HEK293 (cell line): ENCODE data around the gene ATP6V1B1.
A peak's percentile ranks its signal among the peaks of the same experiment; 100 is the strongest.

Experiments
- CTCF ChIA-PET: fragments of 350-600 bp; formaldehyde crosslinking; extraction: SDS; loops from one replicate; lab custom pipeline; 2021; ENCODE audit warnings: antibody characterized with exemption; lab: Yijun Ruan, JAX
- POLR2A ChIA-PET: fragments of 300-600 bp; formaldehyde crosslinking; extraction: SDS; loops from one replicate; lab custom pipeline; 2020; ENCODE audit warnings: antibody characterized with exemption, inconsistent platforms; lab: Yijun Ruan, JAX
- H3K27ac ChIP-seq: fragments of 200-500 bp; sonication (Bioruptor generic); 2 replicates; pipeline ENCODE4 v1.5.1; 2014; ENCODE audit warnings: low read depth, low read length, control low read depth, inconsistent platforms; ENCODE audit errors: extremely low read depth
- H3K36me3 ChIP-seq, 2 experiments: fragments of 200-500 bp in 1 of 2; sonication (Bioruptor generic) in 1 of 2; 1 replicate in 1 of 2; 2 replicates in 1 of 2; pipeline ENCODE4 v1.5.1; 2014 to 2017; ENCODE audit warnings: inconsistent platforms in 2 of 2, low read length in 2 of 2; ENCODE audit not compliant: control insufficient read depth in 2 of 2, insufficient read depth in 1 of 2
- H3K4me1 ChIP-seq: fragments of 200-500 bp; sonication (Bioruptor generic); 2 replicates; pipeline ENCODE4 v1.5.1; 2014; ENCODE audit warnings: mild to moderate bottlenecking, low read length, inconsistent platforms; ENCODE audit not compliant: control insufficient read depth, insufficient read depth
- H3K4me3 ChIP-seq: 2 replicates; pipeline ENCODE4 v1.5.1; 2011; ENCODE audit warnings: low read depth, mild to moderate bottlenecking, control low read depth, low read length, moderate library complexity
- H3K9me3 ChIP-seq: fragments of 200-500 bp; sonication (Bioruptor generic); 2 replicates; pipeline ENCODE4 v1.5.1; 2014; ENCODE audit warnings: low read depth, low read length, inconsistent platforms; ENCODE audit not compliant: control insufficient read depth, insufficient read depth
- HOXC10 ChIP-seq: sonication (generic); formaldehyde crosslinking; IDR thresholded peaks from 2 replicates; pipeline ENCODE4 v1.8.1; 2023; ENCODE audit warnings: mild to moderate bottlenecking, missing genetic modification reagents
- KLF8 ChIP-seq: fragments of 450-650 bp; formaldehyde crosslinking; IDR thresholded peaks from 2 replicates; pipeline ENCODE4 v1.5.1; 2016; ENCODE audit warnings: missing biosample characterization, missing genetic modification characterization
- PRDM1 ChIP-seq: fragments of 450-650 bp; formaldehyde crosslinking; IDR thresholded peaks from 2 replicates; pipeline ENCODE4; 2016; ENCODE audit warnings: missing biosample characterization, missing genetic modification characterization
- SETDB1 ChIP-seq: IDR thresholded peaks from one replicate; pipeline ENCODE4 v1.6.1; 2017; ENCODE audit warnings: mild to moderate bottlenecking, low read length, moderate library complexity, mixed read lengths; ENCODE audit not compliant: insufficient read length
- SP2 ChIP-seq: fragments of 450-650 bp; formaldehyde crosslinking; IDR thresholded peaks from 2 replicates; pipeline ENCODE4 v1.5.1; 2016; ENCODE audit warnings: missing biosample characterization, missing genetic modification characterization
- ZBTB20 ChIP-seq: fragments of 450-650 bp; formaldehyde crosslinking; IDR thresholded peaks from 2 replicates; pipeline ENCODE4 v1.5.1; 2016; ENCODE audit warnings: missing biosample characterization, missing genetic modification characterization
- ZNF174 ChIP-seq: fragments of 450-650 bp; formaldehyde crosslinking; IDR thresholded peaks from 2 replicates; pipeline ENCODE4 v1.5.0; 2017; ENCODE audit warnings: missing biosample characterization, mild to moderate bottlenecking, missing genetic modification characterization
- ZNF221 ChIP-seq: fragments of 450-650 bp; formaldehyde crosslinking; IDR thresholded peaks from 2 replicates; pipeline ENCODE4 v1.5.1; 2017; ENCODE audit warnings: missing biosample characterization, missing genetic modification characterization, borderline replicate concordance
- ZNF529 ChIP-seq: fragments of 450-650 bp; formaldehyde crosslinking; IDR thresholded peaks from 2 replicates; pipeline ENCODE4 v1.5.1; 2017; ENCODE audit warnings: missing genetic modification characterization, missing biosample characterization; ENCODE audit not compliant: insufficient replicate concordance
- ZNF785 ChIP-seq: fragments of 450-650 bp; formaldehyde crosslinking; IDR thresholded peaks from 2 replicates; pipeline ENCODE4 v1.5.1; 2016; ENCODE audit warnings: missing biosample characterization, missing genetic modification characterization
- ZNF837 ChIP-seq: fragments of 450-650 bp; formaldehyde crosslinking; IDR thresholded peaks from 2 replicates; pipeline ENCODE4 v1.5.1; 2016; ENCODE audit warnings: missing biosample characterization, missing genetic modification characterization
- TF ChIP-seq, protein P1 (sequence below): fragments of 450-650 bp; formaldehyde crosslinking; IDR thresholded peaks from 2 replicates; pipeline ENCODE4 v1.5.1; 2016; ENCODE audit warnings: missing biosample characterization, missing genetic modification characterization
- TF ChIP-seq, protein P2 (sequence below): sonication (generic); formaldehyde crosslinking; IDR thresholded peaks from 2 replicates; pipeline ENCODE4 v1.8.1; 2022; ENCODE audit warnings: mild to moderate bottlenecking, moderate library complexity, missing genetic modification reagents
- TF ChIP-seq, protein P3 (sequence below): fragments of 450-650 bp; formaldehyde crosslinking; IDR thresholded peaks from 2 replicates; pipeline ENCODE4 v1.5.1; 2016; ENCODE audit warnings: missing biosample characterization, missing genetic modification characterization
- TF ChIP-seq, protein P4 (sequence below): fragments of 450-650 bp; IDR thresholded peaks from 2 replicates; pipeline ENCODE4 v1.5.1; 2018; ENCODE audit warnings: missing biosample characterization, mild to moderate bottlenecking, missing genetic modification characterization
- TF ChIP-seq, protein P5 (sequence below): fragments of 450-650 bp; formaldehyde crosslinking; IDR thresholded peaks from 2 replicates; pipeline ENCODE4 v1.5.1; 2016; ENCODE audit warnings: missing biosample characterization, missing genetic modification characterization
- TF ChIP-seq, protein P6 (sequence below): fragments of 450-650 bp; formaldehyde crosslinking; IDR thresholded peaks from 2 replicates; pipeline ENCODE4 v1.5.1; 2016; ENCODE audit warnings: missing biosample characterization, missing genetic modification characterization
- TF ChIP-seq, protein P7 (sequence below): fragments of 450-650 bp; formaldehyde crosslinking; conservative IDR thresholded peaks from 2 replicates; pipeline ENCODE4 v1.5.1; 2016; ENCODE audit warnings: low read depth, missing biosample characterization, missing genetic modification characterization

The ATP6V1B1 gene

DNA sequence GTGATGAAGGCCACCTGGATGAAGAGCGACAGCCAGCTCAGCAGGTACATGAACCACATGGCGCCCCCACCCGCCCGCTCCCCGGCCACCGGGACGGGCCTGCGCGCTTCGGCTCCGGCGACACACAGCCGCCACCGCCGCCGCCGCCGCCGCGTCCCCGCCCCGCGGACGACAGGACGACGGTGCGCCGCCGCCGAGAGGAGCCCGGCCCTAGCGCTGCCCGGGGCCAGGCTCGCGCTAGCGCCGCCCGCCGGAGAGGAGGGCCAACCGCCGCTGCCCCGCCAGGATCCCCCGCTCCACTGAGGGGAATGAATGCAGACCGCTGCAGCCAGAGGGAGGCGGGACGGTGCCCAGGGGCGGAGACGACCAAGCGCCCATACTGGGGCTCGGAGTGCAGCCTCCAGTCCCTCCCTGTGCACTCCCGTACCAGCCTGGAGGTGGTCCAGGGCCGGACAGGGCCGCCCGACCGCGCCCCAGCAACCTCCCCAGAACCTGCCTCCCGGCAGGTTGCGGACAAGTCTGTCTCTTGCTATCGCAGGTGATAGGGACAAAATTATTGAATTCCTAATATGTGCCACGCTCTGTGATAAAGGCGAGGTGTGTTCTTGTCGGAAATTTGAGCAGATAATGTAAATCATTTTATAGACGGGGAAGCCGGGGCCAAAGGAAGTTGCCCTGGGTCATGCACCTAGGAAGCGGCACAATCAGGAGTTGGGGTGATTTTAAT lies 59.2 kb downstream of the ATP6V1B1 start, which contains the start of gene TEX261 (continued):
- TF ChIP-seq, protein P1, sequence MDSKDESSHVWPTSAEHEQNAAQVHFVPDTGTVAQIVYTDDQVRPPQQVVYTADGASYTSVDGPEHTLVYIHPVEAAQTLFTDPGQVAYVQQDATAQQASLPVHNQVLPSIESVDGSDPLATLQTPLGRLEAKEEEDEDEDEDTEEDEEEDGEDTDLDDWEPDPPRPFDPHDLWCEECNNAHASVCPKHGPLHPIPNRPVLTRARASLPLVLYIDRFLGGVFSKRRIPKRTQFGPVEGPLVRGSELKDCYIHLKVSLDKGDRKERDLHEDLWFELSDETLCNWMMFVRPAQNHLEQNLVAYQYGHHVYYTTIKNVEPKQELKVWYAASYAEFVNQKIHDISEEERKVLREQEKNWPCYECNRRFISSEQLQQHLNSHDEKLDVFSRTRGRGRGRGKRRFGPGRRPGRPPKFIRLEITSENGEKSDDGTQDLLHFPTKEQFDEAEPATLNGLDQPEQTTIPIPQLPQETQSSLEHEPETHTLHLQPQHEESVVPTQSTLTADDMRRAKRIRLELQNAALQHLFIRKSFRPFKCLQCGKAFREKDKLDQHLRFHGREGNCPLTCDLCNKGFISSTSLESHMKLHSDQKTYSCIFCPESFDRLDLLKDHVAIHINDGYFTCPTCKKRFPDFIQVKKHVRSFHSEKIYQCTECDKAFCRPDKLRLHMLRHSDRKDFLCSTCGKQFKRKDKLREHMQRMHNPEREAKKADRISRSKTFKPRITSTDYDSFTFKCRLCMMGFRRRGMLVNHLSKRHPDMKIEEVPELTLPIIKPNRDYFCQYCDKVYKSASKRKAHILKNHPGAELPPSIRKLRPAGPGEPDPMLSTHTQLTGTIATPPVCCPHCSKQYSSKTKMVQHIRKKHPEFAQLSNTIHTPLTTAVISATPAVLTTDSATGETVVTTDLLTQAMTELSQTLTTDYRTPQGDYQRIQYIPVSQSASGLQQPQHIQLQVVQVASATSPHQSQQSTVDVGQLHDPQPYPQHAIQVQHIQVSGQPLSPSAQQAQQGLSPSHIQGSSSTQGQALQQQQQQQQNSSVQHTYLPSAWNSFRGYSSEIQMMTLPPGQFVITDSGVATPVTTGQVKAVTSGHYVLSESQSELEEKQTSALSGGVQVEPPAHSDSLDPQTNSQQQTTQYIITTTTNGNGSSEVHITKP, result peak; percentile 54
- TF ChIP-seq ZNF785 (tag by site-specific recombination) (no peak), ZNF529 (tag by site-specific recombination) (no peak), ZBTB20 (tag by site-specific recombination) (no peak; the same call in 1 of the 2 replicates)
- TF ChIP-seq, protein P2, sequence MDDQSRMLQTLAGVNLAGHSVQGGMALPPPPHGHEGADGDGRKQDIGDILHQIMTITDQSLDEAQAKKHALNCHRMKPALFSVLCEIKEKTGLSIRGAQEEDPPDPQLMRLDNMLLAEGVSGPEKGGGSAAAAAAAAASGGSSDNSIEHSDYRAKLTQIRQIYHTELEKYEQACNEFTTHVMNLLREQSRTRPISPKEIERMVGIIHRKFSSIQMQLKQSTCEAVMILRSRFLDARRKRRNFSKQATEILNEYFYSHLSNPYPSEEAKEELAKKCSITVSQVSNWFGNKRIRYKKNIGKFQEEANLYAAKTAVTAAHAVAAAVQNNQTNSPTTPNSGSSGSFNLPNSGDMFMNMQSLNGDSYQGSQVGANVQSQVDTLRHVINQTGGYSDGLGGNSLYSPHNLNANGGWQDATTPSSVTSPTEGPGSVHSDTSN (CRISPR knock-in tag), result peak; percentile 79

DNA sequence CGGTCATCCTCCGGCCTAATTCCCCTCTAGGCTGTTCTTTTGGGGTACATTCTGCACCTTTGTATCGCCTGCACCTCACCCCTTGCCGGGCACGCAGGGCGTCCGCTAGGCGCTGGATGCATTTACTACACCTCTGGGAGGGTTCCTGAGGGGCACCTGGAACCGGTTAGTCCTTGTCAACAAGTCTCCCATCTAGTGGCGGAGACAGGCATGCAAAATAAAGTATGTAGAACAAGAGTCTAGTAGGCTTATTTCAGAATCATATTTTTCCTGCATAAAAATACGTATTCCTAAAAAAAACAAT lies 59.7 kb downstream of the ATP6V1B1 start:
- peak overlapping the region; percentile 51 for H3K4me3 ChIP-seq
- H3K27ac ChIP-seq, result no peak overlapping the region; the same call in 1 of the 2 replicates
- H3K9me3 ChIP-seq, result no peaks in the 10 kb centered on the region
- ChIA-PET POLR2A (no interaction called here), CTCF (no interaction called here)
- no peaks in the 10 kb centered on the region for H3K4me1 ChIP-seq
- peaks cover 0 to 20% of the 10 kb centered on the region in 2 experiments; a peak in 1 of 3 replicates for H3K36me3 ChIP-seq
- TF ChIP-seq PRDM1 (tag by site-specific recombination) (no peak), HOXC10 (no peak), ZNF174 (no peak), SP2 (tag by site-specific recombination) (no peak), ZNF837 (tag by site-specific recombination) (no peak), SETDB1 (no peak), KLF8 (tag by site-specific recombination) (no peak), ZNF221 (no peak)
- TF ChIP-seq, protein P3, sequence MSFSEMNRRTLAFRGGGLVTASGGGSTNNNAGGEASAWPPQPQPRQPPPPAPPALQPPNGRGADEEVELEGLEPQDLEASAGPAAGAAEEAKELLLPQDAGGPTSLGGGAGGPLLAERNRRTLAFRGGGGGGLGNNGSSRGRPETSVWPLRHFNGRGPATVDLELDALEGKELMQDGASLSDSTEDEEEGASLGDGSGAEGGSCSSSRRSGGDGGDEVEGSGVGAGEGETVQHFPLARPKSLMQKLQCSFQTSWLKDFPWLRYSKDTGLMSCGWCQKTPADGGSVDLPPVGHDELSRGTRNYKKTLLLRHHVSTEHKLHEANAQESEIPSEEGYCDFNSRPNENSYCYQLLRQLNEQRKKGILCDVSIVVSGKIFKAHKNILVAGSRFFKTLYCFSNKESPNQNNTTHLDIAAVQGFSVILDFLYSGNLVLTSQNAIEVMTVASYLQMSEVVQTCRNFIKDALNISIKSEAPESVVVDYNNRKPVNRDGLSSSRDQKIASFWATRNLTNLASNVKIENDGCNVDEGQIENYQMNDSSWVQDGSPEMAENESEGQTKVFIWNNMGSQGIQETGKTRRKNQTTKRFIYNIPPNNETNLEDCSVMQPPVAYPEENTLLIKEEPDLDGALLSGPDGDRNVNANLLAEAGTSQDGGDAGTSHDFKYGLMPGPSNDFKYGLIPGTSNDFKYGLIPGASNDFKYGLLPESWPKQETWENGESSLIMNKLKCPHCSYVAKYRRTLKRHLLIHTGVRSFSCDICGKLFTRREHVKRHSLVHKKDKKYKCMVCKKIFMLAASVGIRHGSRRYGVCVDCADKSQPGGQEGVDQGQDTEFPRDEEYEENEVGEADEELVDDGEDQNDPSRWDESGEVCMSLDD, result 0 out of 2 replicates have a peak, but pooled peaks have one; percentile 7
- TF ChIP-seq, protein P4, sequence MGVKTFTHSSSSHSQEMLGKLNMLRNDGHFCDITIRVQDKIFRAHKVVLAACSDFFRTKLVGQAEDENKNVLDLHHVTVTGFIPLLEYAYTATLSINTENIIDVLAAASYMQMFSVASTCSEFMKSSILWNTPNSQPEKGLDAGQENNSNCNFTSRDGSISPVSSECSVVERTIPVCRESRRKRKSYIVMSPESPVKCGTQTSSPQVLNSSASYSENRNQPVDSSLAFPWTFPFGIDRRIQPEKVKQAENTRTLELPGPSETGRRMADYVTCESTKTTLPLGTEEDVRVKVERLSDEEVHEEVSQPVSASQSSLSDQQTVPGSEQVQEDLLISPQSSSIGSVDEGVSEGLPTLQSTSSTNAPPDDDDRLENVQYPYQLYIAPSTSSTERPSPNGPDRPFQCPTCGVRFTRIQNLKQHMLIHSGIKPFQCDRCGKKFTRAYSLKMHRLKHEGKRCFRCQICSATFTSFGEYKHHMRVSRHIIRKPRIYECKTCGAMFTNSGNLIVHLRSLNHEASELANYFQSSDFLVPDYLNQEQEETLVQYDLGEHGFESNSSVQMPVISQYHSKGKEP (tag by site-specific recombination), result no peak
- TF ChIP-seq, protein P5, sequence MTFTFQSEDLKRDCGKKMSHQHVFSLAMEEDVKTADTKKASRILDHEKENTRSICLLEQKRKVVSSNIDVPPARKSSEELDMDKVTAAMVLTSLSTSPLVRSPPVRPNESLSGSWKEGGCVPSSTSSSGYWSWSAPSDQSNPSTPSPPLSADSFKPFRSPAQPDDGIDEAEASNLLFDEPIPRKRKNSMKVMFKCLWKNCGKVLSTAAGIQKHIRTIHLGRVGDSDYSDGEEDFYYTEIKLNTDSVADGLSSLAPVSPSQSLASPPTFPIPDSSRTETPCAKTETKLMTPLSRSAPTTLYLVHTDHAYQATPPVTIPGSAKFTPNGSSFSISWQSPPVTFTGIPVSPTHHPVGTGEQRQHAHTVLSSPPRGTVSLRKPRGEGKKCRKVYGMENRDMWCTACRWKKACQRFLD (tag by site-specific recombination), result no peak
- TF ChIP-seq, protein P6, sequence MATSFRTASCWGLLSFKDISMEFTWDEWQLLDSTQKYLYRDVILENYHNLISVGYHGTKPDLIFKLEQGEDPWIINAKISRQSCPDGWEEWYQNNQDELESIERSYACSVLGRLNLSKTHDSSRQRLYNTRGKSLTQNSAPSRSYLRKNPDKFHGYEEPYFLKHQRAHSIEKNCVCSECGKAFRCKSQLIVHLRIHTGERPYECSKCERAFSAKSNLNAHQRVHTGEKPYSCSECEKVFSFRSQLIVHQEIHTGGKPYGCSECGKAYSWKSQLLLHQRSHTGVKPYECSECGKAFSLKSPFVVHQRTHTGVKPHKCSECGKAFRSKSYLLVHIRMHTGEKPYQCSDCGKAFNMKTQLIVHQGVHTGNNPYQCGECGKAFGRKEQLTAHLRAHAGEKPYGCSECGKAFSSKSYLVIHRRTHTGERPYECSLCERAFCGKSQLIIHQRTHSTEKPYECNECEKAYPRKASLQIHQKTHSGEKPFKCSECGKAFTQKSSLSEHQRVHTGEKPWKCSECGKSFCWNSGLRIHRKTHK (tag by site-specific recombination), result no peak
- TF ChIP-seq, protein P7, sequence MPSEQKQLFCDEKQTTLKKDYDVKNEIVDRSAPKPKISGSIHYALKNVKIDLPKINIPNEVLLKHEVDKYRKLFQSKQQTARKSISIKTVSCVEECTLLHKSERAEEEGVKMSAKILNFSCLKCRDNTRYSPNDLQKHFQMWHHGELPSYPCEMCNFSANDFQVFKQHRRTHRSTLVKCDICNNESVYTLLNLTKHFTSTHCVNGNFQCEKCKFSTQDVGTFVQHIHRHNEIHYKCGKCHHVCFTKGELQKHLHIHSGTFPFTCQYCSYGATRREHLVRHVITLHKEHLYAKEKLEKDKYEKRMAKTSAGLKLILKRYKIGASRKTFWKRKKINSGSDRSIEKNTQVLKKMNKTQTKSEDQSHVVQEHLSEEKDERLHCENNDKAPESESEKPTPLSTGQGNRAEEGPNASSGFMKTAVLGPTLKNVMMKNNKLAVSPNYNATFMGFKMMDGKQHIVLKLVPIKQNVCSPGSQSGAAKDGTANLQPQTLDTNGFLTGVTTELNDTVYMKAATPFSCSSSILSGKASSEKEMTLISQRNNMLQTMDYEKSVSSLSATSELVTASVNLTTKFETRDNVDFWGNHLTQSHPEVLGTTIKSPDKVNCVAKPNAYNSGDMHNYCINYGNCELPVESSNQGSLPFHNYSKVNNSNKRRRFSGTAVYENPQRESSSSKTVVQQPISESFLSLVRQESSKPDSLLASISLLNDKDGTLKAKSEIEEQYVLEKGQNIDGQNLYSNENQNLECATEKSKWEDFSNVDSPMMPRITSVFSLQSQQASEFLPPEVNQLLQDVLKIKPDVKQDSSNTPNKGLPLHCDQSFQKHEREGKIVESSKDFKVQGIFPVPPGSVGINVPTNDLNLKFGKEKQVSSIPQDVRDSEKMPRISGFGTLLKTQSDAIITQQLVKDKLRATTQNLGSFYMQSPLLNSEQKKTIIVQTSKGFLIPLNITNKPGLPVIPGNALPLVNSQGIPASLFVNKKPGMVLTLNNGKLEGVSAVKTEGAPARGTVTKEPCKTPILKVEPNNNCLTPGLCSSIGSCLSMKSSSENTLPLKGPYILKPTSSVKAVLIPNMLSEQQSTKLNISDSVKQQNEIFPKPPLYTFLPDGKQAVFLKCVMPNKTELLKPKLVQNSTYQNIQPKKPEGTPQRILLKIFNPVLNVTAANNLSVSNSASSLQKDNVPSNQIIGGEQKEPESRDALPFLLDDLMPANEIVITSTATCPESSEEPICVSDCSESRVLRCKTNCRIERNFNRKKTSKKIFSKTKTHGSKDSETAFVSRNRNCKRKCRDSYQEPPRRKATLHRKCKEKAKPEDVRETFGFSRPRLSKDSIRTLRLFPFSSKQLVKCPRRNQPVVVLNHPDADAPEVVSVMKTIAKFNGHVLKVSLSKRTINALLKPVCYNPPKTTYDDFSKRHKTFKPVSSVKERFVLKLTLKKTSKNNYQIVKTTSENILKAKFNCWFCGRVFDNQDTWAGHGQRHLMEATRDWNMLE (tag by site-specific recombination), result no peak
